Fibroblast of gingiva (primary cell): ENCODE results near the gene CENPVL2.
"Not testable (repeated sequence)": the region's sequence is repeated elsewhere in the genome, so short reads cannot be mapped to it uniquely, and the experiment has no call there.

ENCODE experiments used
- DNase-seq: peaks from one replicate; pipeline ENCODE4 v3.0.0-alpha.2; 2011; ENCODE audit warnings: low read depth

The CENPVL2 gene

GRCh38 chrX:51682720-51683062 is at the start of gene CENPVL2:
CENPVL2 (minus strand) TSS chrX:51682831; CDS start chrX:51682831, 0 bp downstream.
- not testable (repeated sequence) for DNase-seq

- DNase-seq, result no peak
Measured at GRCh38 chrX:51728202-51728601, 45.6 kb upstream of the CENPVL2 start.

- DNase-seq, result not testable (repeated sequence)
Measured at GRCh38 chrX:51712943-51713647, 30.5 kb upstream of the CENPVL2 start.

- DNase-seq, result not testable (repeated sequence)
Measured at GRCh38 chrX:51710277-51711164, 27.9 kb upstream of the CENPVL2 start, which contains the start of gene CENPVL1. CENPVL1 (plus strand) TSS chrX:51710512; CDS start chrX:51710512, 0 bp downstream.

- no peak for DNase-seq
Measured at GRCh38 chrX:51697397-51697796, 14.8 kb upstream of the CENPVL2 start.

- DNase-seq, result no peak
Measured at GRCh38 chrX:51694254-51694653, 11.6 kb upstream of the CENPVL2 start.

GRCh38 chrX:51681808-51682719 is 567 bp downstream of the CENPVL2 start:
- not testable (repeated sequence) for DNase-seq

- not testable (repeated sequence) for DNase-seq
Measured at GRCh38 chrX:51679689-51680433, 2.8 kb downstream of the CENPVL2 start.

- no peak for DNase-seq
Measured at GRCh38 chrX:51665981-51666380, 16.6 kb downstream of the CENPVL2 start.

- DNase-seq, result no peak
Measured at GRCh38 chrX:51643377-51643776, 39.3 kb downstream of the CENPVL2 start.

- peak; percentile 19 for DNase-seq
Measured at GRCh38 chrX:51641421-51642021, 41.1 kb downstream of the CENPVL2 start.

GRCh38 chrX:51636511-51636910 is 46.1 kb downstream of the CENPVL2 start:
- not testable (repeated sequence) for DNase-seq
